DND-41 (cell line): Measurements from ENCODE around the gene DOK4.

Experiments
- EZH2 ChIP-seq: IDR thresholded peaks from 3 replicates; pipeline ENCODE4 v1.6.1; 2012; ENCODE audit warnings: borderline replicate concordance, low read depth, mild to moderate bottlenecking, moderate library complexity, low read length, inconsistent platforms; ENCODE audit not compliant: severe bottlenecking
- TF ChIP-seq, protein P1 (sequence below): IDR thresholded peaks from 2 replicates; pipeline ENCODE4 v1.5.1; 2012; ENCODE audit warnings: borderline replicate concordance, low read length, moderate library complexity, mild to moderate bottlenecking; ENCODE audit not compliant: poor library complexity, severe bottlenecking; ENCODE audit errors: extremely low read depth

DNA sequence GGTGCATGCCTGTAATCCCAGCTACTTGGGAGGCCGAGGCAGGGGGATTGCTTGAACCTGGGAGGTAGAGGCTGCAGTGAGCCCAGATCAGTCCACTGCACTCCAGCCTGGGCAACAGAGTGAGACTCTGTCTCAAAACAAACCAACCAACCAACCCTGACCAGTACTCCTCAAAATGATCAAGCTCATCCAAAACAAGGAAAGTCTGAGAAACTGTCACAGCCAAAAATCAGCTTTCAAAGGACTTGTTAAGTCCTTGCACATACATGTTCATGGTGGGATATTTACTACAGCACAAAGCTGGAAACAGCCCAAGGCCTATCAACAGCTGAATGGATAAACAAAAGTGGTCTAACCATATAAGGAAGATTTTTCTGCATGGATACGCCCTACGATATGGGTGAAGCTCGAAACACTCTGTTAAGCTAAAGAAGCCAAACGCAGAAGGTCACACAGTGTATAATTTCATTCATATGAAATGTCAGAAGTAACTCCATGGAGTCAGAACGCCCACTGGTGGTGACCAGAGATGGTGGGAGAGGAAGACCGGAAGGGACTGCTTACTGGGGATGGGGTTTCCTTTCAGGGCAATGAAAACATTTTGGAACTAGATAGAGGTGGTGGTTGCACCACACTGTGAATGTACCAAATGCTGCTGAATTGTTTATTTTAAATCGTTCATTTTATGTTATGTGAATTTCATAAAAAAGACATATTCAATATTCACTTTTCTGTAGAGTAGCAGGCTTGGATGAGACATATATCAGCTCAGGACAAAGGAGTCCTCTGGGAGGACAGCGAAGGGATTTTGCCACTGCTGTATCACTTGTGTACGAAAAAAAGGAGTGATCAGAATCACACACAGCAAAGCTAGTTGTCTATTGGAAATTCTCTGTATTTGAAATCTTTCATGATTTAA lies 64.0 kb downstream of the DOK4 start:
- TF ChIP-seq, protein P1, sequence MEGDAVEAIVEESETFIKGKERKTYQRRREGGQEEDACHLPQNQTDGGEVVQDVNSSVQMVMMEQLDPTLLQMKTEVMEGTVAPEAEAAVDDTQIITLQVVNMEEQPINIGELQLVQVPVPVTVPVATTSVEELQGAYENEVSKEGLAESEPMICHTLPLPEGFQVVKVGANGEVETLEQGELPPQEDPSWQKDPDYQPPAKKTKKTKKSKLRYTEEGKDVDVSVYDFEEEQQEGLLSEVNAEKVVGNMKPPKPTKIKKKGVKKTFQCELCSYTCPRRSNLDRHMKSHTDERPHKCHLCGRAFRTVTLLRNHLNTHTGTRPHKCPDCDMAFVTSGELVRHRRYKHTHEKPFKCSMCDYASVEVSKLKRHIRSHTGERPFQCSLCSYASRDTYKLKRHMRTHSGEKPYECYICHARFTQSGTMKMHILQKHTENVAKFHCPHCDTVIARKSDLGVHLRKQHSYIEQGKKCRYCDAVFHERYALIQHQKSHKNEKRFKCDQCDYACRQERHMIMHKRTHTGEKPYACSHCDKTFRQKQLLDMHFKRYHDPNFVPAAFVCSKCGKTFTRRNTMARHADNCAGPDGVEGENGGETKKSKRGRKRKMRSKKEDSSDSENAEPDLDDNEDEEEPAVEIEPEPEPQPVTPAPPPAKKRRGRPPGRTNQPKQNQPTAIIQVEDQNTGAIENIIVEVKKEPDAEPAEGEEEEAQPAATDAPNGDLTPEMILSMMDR = peak; percentile 39
- TF ChIP-seq EZH2 = no peak
